Stimulated activated CD4-positive, alpha-beta T cell treated with anti-CD3 and anti-CD28 coated beads, TNF-alpha, amount 100 ng/mL, for 4 hours (primary cell): ENCODE data around the gene ETV3.
"Not testable (repeated sequence)": the region's sequence is repeated elsewhere in the genome, so short reads cannot be mapped to it uniquely, and the experiment has no call there.

Experiments used
- DNase-seq, 3 experiments: peaks; one replicate each; pipeline ENCODE4 v3.0.0-alpha.2; 2020; ENCODE audit warnings: low read depth in 3 of 3

ETV3 gene

DNA sequence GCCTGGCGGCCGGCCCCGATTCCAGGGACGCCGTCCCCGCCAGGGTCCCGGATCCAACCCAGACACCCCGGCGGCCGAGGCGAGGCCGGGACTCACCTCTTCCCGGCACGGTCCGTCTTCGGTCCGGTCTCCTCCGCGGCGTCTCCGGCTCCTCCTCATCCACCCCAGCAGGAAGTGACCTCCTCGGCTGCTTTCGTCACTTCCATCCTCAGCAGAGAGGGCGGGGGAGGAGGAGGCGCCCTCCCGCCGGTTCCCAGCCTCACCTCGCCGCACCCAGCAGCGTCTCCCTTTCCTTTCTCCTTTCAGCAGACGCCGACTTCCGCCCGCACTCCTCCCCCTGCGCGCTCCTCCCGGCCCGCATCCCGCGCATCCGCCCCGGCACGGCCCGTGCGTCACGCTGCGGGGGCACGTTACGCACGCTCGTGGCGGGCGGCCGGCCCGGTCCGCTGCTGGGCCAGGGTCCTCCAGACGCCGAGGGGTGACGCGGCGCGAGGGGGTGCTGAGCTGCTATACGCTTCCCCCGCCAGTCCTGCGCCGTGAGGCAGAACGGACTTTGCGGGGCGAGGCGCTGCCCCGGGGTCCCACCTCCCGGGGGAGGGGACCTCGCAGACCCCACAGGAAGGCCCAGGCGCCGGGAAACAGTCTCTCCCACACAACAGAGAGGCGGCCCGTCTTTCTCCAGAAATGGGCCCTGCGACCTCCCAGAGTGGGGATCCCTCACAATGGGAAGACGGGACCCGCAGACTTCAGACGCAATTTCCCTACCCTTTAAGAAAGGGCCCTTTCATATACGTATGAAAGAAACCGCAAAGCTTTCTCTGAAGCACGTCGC, at the start of gene ETV3:
ETV3 (minus strand) TSS at position 176 of the 832 bp plus-strand sequence. CDS start 2,043 bp downstream, outside the sequence.
- peak; percentile 62 to 74 (median 71) for DNase-seq

DNA sequence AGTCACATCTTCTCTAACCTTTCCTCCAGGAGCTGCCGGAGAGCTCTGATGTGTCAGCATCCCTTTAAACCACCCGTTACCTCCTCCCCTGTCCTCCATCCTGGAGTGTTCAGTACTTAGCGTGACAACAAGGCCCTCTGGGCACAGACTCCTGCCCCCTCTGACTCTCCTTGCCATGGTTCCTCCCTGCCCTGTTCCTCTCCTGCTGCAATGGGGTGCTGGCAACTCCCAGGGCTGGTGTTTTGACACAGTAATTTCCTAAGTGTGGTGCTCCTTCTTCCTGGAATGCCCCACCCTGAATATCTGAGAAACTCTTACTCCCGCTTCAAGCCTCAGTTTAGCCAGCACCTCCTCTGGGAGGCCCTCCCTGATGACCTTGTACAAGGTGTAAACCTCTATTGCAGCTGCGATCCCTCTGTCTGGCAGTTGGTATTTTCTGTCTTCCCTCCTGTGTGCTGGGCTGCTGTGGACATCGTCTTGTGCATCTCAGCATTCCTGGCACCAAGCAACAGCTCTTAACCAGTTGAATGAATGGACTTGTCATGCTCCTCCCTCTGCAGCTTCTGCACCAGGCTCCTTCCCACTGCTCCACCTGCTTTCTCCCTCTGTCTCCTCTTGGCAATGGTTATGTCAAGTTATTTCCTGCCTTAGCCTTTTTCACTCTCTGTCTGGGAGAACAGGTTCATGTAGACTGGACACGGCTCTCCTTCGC, 48.2 kb upstream of the ETV3 start:
- no peak for DNase-seq

DNA sequence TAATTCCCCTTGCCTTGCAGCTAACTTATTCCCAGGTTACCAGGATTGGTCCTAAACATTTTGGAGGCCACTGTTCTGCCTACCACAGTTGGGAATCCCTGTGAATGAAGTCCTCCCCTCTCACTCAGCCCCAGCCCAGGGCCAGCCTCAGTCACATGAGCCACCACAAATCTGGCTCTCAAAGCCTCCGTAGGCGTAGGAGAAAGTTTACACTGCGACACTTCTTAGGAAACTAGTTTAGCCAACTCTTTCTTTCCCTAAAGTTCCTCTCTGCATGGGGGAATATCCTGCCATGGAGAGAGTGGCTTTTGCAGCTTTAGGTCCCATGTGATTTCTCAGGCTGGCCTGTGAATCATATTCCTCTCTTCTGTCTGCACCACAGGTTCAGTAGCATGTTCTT, 45.7 kb upstream of the ETV3 start:
- no peak for DNase-seq

DNA sequence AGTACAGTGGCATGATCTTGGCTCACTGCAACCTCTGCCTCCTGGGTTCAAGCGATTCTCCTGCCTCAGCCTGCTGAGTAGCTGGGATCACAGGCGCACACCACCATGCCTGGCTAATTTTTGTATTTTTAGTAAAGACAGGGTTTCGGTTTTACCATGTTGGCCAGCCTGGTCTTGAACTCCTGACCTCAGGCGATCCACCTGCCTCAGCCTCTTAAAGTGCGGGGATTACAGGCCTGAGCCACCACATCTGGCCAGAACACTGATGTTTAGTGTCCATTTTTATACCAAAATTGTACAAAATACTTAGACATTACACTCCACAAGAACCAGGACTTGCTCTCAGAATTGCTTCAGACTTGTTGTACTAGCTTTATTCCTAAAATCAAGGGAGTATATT, 44.2 kb upstream of the ETV3 start:
- DNase-seq = not testable (repeated sequence)

DNA sequence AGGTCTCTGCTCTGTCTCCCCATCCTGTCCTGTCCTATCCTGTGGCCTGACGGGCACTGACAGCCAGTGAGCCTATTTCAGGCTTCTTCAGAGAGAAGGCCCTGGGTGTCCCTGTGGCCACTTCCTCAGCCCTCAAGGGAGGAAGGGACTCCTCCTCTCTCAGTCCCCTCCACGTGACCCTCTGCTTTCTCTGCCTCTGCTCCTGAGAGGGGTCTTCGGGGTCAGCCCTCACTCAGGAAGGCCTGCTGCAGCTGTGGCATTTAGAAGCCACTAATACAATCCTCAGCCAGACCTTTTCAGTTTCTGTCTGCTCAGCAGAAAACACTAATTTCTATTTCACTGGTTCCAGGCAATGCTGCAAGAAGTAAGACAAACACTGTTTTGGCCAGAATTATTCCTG, 43.6 kb upstream of the ETV3 start:
- no peak for DNase-seq

DNA sequence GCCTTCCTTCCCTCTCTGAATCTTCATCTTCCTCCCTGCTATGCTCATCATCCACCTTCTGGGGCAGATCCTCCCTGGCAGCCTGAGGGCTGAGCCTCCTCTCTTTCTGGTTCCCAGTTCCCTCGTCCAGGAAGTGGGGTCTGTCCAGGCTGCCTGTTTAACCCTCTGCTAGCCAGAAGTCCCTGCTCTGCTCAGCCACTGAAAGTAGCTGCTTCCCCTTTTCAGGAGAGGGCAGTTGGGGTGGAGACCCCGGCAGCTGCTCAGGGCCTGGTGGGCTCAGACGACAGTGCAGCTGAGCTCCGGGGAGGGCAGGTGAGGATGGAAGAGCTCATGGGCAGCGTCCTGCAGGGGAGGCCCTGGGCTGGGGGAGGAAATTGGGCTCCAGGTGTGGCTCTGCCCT, 43.1 kb upstream of the ETV3 start:
- no peak for DNase-seq

DNA sequence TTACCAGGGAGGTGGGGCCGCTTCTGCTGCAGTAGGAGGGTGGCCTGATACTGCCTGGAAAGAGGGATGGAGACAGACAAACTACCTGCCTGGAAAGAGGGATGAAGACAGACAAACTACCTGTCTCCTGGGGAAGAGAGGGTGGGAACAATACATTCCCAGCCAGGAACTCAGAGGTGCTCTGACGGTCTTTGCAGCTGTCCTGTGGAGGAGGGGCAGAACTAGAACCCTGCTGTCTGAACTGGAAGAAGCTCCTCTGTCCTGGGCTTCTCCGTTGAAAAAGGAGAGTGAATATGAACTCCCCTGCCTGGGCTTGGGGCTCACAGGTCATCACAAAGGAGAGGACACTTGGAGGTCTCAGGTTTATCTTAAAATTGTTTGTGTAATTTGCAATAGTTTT, 40.3 kb upstream of the ETV3 start:
- DNase-seq = no peak

DNA sequence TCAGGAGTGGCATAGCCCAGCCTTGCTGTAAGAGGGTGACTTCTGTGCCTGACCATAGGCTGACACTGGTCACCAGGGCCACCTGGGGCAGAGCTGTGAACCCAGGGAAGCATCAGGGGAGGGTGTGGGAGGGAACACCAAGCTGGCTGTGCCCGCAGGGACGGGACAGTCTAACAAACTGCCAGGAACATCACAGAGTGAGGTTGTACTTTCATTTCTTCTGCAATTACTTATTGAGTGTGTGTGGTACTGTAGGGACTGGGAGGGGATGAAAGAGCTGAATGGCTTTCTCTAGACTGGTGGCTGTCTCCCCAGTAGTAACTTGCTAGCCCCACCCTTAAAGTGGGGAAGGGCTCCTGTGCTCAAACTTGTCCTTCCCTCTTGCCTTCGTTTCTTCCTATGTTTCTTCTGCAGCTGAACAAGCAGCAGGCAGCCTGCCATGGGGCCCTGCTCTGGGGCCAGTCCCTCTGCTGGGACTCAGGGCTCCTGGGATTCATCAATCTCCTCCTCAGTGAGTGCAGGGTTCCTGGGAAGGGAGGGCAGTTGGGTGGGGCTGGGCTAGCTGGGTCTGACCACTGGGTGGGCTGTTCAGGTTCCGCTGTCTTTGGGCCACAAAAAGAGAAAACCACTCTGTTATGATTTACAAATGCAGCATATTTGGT, 39.7 kb upstream of the ETV3 start:
- DNase-seq = no peak

DNA sequence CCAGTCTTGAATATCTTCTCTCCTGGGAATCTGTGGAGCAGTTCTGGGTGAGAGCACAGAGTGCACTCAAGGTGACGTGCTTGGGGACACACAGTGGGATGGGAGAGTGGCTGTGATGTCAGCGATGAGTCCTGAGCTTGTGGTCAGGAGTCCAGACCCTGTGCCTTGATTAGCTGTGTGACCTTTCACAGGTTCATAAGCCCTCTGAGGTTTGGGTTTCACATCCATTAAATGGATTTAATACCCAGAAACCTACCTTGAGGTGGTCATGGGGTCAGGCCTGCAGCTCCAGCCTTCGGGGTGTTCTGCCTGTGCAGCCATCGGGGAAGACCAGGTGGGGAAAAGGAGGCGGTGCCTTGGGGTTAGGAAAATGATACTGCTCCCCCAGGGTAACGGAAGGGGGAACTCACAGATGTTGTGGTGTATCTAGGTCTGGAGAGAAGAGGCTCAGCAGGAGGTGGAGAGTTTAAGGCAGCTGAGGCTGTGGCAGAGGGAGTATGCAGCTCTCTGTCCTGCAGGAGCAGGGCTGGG, 38.5 kb upstream of the ETV3 start:
- no peak for DNase-seq

DNA sequence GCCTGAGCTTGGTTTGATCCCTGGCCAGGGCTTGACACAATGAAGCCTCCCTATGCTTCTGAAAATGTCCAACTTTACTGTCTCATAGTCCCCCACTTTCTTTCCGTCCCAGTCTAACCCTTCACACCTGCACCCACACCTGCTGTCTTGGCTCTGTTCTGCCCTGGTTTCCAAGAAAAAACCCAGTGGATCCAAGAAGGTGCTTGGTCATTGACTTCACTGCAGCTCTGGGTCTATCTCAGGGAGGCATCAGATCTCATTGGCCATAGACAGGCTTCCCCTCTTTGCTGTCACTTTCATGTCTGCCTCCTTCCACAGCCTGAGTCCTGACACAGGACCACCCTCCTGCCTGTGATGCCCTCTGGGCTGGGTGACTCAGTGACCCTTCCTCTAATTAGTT, 37.8 kb upstream of the ETV3 start:
- DNase-seq = no peak

DNA sequence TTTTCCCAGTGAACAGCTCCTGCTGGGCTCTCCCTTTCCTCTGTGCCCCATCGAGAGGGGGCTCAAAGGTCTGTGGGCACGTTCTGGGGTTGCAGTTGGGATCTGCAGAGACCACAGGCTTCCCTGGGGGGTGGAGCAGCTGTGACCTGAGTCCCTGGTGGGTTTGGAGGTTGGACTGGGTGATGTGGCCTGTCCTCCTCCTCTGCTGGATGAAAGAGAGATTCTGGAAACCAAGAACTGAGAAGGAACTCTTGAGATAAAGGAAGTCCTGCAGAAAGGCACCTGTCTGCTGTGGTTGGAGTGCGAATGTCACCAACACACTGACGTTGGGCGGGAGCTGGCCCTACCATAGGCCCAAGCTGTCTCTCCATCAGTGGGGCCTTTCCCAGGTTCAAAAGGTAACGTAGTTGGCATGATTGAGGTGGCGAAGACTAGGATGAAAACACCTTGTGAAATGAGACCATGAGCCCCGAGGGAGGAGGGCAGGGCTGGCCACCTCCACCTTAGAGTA, 35.8 kb upstream of the ETV3 start:
- DNase-seq = no peak

DNA sequence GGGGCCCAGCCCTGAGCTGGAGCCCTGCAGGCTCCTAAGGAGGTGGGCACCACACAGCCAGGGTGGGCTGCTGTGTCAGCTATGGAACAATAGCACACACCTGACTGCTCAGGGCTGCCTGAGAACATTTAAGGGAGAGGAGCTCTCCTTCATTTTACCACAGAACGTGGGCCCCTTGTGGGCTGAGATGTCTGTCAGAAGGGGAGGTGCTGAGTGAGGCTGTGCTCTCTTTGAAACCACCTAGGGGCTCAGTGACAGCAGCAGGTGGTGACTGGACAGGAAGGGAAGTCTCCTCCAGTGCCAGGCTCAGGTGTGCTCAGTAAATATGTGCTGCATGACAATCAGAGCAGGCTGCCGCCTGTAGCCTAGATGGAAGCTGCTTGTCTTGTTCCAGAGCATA, 35.0 kb upstream of the ETV3 start:
- not testable (repeated sequence) for DNase-seq

DNA sequence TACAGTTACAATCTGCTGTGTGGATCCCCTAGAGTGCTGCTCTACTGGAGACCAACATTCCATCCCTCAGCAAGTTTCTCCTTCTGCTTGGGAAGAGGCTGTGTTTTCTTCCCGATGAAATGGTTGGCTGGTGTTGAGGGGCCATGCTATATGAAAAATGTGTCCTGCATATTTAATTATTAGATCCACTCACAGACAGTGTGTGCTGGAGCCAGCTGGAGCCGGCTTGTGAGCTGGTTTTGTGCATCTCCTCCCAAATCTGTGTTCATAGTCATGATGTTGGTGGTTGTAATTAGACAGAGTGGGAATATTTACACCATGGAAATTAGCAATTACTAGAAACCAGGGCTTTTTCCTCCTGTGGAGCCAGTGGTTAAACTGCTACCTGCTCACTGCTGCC, 34.4 kb upstream of the ETV3 start:
- DNase-seq = not testable (repeated sequence)

DNA sequence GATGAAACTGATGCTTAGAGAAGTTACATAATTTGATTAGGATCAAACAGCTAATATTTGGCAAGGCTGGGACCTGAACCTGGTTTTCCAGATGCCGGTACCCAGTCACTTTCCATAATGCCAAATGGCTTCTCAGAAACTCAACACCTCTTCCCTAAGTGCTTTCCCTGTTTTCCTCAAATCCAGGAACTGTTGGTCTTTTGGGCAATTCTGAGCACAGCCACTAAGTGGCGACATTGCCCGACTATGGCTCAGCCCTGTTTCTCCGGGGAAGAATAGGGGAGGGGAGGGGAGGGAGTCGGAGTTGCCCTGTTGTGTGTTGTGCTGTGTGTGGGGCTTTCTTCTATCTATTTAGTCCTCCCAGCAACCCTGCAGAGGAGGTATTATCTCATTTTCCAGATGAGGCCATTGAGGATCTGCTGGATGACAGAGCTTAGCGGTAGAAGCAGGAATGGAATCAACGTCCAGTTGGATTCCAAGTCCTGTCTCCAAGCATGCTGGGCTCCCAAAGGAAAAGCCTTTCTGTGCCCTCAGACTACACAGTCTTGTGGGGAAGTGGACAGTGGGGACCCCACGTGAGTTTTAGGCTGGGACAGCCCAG, 33.8 kb upstream of the ETV3 start:
- not testable (repeated sequence) for DNase-seq

DNA sequence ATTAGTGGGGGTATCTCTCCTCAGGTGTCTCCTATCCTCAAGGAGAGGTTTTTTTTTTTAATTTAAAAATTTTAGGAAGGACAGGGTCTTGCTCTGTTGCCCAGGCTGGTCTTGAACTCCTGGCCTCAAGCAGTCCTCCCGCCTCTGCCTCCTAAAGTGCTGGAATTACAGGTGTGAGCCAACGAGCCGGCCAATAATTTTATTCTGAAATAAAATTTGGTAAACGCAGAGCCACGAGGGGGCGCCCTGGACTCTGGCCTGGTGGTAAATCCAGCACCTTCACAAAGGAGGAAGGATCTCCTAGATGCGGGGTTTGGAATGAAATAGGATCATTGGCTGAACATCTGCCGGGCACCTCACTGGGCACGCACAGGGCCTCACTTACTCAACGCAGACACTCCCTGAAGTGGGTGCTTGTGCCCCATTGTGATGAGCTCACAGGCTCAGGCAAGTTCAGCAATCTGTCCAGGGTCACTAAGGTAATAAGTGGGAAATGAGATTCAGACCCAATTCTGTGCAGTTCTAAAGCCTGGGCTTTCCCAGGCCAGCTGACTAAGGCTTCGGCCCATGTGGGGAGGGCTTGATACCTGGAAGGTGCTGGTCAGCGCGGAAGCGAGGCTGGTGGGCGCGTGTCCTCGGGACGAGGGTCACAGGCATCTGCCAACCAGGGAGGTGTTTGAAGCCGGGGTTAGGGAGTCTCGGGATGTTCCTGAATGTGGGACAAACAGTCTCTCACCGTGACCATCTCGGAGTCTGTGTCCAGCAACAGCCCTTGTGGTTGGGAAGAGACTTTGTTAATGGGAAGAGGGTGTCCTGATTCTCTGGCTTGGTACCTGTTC, 32.7 kb upstream of the ETV3 start:
- DNase-seq = peak in 1 of 3 experiments; percentile 8

DNA sequence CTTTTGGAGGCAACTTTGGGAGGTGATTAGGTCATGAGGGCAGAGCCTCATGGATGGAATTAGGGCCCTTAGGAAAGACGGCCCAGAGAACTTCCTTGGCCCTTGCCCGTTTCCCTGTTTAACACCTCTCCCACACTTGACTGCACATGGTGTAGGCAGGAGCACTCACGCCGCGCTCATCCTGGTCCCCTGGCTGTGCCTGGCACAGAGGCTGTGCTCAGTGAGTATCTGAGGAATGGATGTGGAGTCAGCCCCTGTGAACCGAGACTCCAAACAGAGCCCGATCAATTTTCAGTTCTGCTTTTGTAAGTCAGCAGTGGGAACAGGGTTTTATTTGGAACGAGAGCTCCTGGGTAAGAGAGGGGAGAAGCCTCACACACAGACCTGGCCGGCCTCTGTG, 29.8 kb upstream of the ETV3 start:
- no peak for DNase-seq

DNA sequence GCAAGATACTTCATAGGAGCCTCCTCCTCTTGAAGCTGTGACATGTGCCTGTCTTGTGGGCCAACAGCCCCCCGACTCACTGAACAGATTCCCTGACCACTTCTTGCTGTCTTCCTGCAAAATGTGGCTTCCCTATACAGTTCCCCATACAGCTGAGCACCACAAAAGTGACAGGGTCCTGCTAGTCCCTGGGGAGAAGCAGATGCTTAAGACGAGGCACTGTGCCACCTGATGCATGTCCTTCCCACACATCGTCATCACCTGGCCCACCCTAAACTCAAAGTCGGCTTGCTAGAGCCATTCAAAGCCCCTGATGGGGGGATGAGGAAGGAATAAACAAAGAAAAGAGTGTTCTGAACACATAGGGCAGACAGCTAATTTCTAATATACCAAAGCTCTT, 29.2 kb upstream of the ETV3 start:
- DNase-seq = no peak

DNA sequence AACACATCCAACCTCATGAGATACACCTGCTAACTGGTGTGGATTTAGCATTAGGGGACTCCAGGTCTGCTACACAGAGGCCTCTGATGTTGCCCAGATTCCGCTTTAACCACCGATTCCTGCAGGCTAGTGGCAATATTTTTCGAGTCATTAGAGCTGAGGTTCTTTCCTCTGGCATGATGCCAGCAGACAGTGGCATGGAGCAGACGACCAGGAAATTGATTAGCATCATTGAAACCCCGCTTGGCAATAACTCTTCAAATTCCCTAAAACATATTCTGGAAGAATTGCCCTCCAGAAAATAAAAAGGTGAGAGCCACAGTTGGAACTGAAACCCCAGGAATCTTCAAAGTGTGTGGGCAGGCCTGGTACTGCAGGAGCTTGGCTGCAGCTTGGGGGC, 28.4 kb upstream of the ETV3 start:
- DNase-seq = no peak

DNA sequence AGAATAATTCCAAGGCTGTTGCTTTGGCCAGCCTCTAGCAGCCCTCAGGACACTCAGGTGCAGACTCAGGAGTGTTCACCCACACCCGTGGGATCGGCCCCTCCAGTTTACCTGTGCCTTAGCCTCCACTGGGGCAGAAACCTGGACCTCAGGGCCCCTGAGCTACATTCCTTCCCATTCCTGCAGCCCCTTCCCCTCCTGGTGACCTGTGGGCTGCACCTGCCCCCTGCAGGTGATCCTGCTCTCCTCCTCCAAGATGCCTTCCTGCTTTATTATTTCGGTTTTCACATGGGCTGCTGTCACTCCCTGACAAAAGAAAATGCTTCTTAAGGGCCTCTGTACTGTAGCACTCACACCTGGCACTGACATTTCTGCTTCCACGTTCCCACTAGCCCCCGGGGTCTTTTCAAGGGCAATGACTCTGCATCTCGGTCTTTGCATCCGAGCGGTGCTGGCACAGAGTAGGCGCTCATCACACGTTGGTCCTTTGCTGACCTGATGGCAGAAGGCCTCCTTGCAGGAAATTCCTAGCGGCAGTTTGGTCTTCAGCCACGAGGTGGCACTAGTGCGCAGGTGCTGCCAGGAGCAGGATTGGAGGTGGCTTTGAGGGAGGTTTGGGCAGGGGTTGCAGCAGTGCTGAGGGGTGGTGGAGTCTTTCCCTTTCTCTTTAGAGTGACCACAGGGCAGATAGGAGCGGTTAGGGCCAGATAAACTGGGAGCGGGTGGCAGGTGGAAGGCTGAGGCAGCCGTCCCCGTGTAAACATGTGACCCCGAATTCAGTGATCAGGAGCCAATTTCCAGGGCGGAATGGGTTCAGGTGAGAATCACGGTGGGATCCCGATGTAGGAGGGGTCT, 25.3 kb upstream of the ETV3 start:
- peak; percentile 50 to 56 (median 50) for DNase-seq

DNA sequence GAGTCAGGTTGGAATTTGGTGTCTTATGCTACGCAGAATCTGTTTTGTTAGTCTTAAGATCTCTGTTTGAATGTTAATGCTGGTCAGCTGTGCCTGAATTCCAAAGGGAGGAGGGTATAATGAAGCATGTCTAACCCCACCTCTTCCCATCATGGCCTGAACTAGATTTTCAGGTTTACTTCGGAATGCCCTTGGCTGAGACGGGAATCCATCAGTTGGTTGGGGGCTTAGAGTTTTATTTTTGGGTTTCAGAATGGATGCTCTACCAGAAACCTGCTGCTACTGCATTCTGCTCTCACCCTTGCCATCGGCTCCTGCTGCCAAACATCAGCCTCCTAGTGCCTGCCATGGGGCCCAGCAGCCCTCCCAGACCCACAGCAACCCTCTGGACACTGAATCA, 24.1 kb upstream of the ETV3 start:
- no peak for DNase-seq
